ENCODE data around the gene PPFIBP2.

GRCh38 chr11:7595016-7595866 is 81.4 kb downstream of the PPFIBP2 start:
- TF ChIP-seq EZH2 (IDR thresholded peaks at IDR 0.05): no peak
- TF ChIP-seq CTCF (IDR thresholded peaks at IDR 0.05): no peak

Data from neural progenitor cell (in vitro differentiated cells).